ENCODE results near the gene PDE8A. TPM values are rescaled to one million over a fixed set of nuclear protein-coding genes. Genes with fewer than 3 reads are reported as not detected.

Gene PDE8A
- total and polyA plus RNA-seq, 2 of the 13 experiments (the other 11 are each of a cell fraction or from before 2014, with no cell fraction given) = 26.3 to 48.5 TPM

DNA sequence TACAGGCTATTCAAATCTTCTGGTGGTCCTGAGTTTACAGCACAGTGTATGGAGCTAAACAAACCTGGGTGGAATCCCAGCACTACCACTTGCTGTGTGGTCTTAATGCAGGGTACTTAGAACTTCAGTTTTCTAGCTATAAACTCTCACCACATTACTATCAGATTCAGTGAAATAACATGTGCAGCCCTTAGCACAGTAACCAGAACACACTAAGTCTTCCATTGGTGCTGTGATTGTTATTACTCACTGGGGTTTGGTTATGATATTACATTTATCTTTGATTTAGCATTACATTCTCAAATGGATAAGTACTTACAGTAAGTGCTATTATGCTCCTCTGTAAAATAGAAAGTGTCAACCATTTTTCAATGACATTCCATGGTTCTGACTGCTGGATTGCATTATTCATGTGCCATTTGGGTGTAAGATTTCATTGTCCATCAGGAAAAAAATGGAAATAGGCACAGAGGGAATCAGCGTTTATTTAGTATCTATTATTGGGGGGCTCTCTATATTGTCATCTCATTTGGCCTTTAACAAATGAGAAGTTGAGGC is 81.9 kb downstream of the PDE8A start (continued):
- TF ChIP-seq, protein P1, sequence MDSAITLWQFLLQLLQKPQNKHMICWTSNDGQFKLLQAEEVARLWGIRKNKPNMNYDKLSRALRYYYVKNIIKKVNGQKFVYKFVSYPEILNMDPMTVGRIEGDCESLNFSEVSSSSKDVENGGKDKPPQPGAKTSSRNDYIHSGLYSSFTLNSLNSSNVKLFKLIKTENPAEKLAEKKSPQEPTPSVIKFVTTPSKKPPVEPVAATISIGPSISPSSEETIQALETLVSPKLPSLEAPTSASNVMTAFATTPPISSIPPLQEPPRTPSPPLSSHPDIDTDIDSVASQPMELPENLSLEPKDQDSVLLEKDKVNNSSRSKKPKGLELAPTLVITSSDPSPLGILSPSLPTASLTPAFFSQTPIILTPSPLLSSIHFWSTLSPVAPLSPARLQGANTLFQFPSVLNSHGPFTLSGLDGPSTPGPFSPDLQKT (CRISPR knock-in tag; IDR thresholded peaks at IDR 0.05; ENCODE audit: borderline replicate concordance) = no peak
- TF ChIP-seq ZNF3 (CRISPR knock-in tag; IDR thresholded peaks at IDR 0.05) = no peak
- TF ChIP-seq ZNF556 (CRISPR knock-in tag; IDR thresholded peaks at IDR 0.05; ENCODE audit: borderline replicate concordance) = no peak
- TF ChIP-seq RXRA (CRISPR knock-in tag; IDR thresholded peaks at IDR 0.05) = no peak
- no peak for TF ChIP-seq PCBP2 (optimal IDR thresholded peaks at IDR 0.05; ENCODE audit: low read depth, low read length, poor library complexity, severe bottlenecking)
- TF ChIP-seq RXRB (CRISPR knock-in tag; IDR thresholded peaks at IDR 0.05; ENCODE audit: borderline replicate concordance) = no peak
- TF ChIP-seq RBAK (CRISPR knock-in tag; IDR thresholded peaks at IDR 0.05) = no peak

DNA sequence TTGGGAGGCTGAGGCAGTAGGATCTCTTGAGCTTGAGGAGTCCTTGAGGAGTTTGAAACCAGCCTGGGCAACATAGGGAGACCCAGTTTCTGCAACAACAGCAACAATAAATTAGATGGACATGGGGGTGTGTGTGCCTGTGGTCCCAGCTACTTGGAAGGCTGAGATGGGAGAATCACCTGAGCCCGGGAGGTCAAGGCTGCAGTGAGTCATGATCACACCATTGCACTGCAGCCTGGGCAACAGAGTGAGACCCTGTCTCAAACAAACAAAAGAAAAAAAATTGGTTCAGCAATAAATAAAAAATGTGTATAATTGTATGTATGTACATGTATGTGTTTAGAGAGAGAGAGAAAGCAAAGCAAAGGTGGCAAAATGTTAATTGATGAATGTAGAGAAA is 83.1 kb downstream of the PDE8A start:
- in situ Hi-C loops (cut with HindIII; ENCODE audit: extremely low pct_ligation_motif_present, low pct_unique_long_range_greater_than_20kb) = no loop called here
- Histone ChIP-seq H3K4me1 (ENCODE audit: insufficient read depth, low read length) (peaks cover 41% of the 10 kb centered on the region), H4K20me1 (ENCODE audit: insufficient read depth, low read length) (no peaks in the 10 kb centered on the region), H2AFZ (ENCODE audit: low read length) (no peak overlapping the region), H3K4me3 (replicated peaks in 1 of 3; ENCODE audit: insufficient read depth in 1 of 3, low read depth in 2 of 3, low read length in 3 of 3) (no peak overlapping the region), H3K9ac (ENCODE audit: insufficient read depth, low read depth, low read length) (no peak overlapping the region), H3K4me2 (ENCODE audit: low read depth, low read length) (no peak overlapping the region), H3K9me3 (ENCODE audit: low read length) (0 out of 2 replicates have a peak, but pooled peaks cover 5% of the 10 kb centered on the region), H3K27me3 (ENCODE audit: control insufficient read depth in 1 of 2, insufficient read depth in 2 of 2, low read length in 2 of 2) (no peaks in the 10 kb centered on the region), H3K27ac (ENCODE audit: extremely low read length, insufficient read depth, low read length) (no peak overlapping the region), H3K79me2 (ENCODE audit: insufficient read depth, low read length) (peaks cover 45% of the 10 kb centered on the region), H3K36me3 (replicated peaks in 1 of 2; ENCODE audit: control insufficient read depth in 1 of 2, insufficient read depth in 2 of 2, low read length in 2 of 2) (peaks cover 14 to 30% of the 10 kb centered on the region in 2 experiments)
- FAIRE-seq (no peak), DNase-seq (ENCODE audit: low spot score) (no peak), ATAC-seq (no peak)
- TF ChIP-seq TGIF2 (CRISPR knock-in tag; IDR thresholded peaks at IDR 0.05) = no peak
- TF ChIP-seq GABPB1 (CRISPR knock-in tag; IDR thresholded peaks at IDR 0.05) = no peak
- peak; percentile 63 for TF ChIP-seq FOSL2 (CRISPR knock-in tag; IDR thresholded peaks at IDR 0.05)
- TF ChIP-seq FOXM1 (CRISPR knock-in tag; IDR thresholded peaks at IDR 0.05) = no peak
- TF ChIP-seq ZNF121 (CRISPR knock-in tag; IDR thresholded peaks at IDR 0.05) = peak; percentile 84
- no peak for TF ChIP-seq NR3C1 (CRISPR knock-in tag; IDR thresholded peaks at IDR 0.05)
- TF ChIP-seq, protein P2, sequence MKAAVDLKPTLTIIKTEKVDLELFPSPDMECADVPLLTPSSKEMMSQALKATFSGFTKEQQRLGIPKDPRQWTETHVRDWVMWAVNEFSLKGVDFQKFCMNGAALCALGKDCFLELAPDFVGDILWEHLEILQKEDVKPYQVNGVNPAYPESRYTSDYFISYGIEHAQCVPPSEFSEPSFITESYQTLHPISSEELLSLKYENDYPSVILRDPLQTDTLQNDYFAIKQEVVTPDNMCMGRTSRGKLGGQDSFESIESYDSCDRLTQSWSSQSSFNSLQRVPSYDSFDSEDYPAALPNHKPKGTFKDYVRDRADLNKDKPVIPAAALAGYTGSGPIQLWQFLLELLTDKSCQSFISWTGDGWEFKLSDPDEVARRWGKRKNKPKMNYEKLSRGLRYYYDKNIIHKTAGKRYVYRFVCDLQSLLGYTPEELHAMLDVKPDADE (CRISPR knock-in tag; IDR thresholded peaks at IDR 0.05) = no peak
- WGBS (ENCODE audit: low lambda C conversion rate) = 100% methylated on average over 1 of the region's 1 CpG
- intact Hi-C loops (cut with micrococcal nuclease; ENCODE audit: unreplicated experiment) = no loop called here
- ChIA-PET CTCF (ENCODE audit: low intra/inter-chr PET ratio, low total read pairs) (no interaction called here), POLR2A (no interaction called here)
- BruUV-seq (replicated peaks) = no TSS peak
